ENCODE measurements around the gene FRMD8. TPM values are rescaled to one million over a fixed set of nuclear protein-coding genes. Genes with fewer than 3 reads are reported as not detected.
A peak's percentile ranks its signal among the peaks of the same experiment; 100 is the strongest.

The FRMD8 gene
- total RNA-seq, 4 donors from 2014 or later: 44.1 to 88.7 (median 81.0) TPM

GRCh38 chr11:65373839-65374580 lies 12.4 kb upstream of the FRMD8 start:
- no peak for DNase-seq
- no peaks in the 10 kb centered on the region for H3K36me3 ChIP-seq
- no peaks in the 10 kb centered on the region for H3K27me3 ChIP-seq
- WGBS, 2 donors: 80 to 89% methylated on average over 8 to 9 of the region's 14 CpGs
- H3K9me3 ChIP-seq: no peaks in the 10 kb centered on the region
- no peak overlapping the region for H3K27ac ChIP-seq
- H3K4me3 ChIP-seq: no peak overlapping the region
- TF ChIP-seq, protein P1, sequence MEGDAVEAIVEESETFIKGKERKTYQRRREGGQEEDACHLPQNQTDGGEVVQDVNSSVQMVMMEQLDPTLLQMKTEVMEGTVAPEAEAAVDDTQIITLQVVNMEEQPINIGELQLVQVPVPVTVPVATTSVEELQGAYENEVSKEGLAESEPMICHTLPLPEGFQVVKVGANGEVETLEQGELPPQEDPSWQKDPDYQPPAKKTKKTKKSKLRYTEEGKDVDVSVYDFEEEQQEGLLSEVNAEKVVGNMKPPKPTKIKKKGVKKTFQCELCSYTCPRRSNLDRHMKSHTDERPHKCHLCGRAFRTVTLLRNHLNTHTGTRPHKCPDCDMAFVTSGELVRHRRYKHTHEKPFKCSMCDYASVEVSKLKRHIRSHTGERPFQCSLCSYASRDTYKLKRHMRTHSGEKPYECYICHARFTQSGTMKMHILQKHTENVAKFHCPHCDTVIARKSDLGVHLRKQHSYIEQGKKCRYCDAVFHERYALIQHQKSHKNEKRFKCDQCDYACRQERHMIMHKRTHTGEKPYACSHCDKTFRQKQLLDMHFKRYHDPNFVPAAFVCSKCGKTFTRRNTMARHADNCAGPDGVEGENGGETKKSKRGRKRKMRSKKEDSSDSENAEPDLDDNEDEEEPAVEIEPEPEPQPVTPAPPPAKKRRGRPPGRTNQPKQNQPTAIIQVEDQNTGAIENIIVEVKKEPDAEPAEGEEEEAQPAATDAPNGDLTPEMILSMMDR (IDR thresholded peaks at IDR 0.05): no peak
- no peak for TF ChIP-seq POLR2A (IDR thresholded peaks at IDR 0.05)
- peaks cover 0 to 16% (median 0%) of the 10 kb centered on the region in 3 donors for H3K4me1 ChIP-seq
- intact Hi-C loops (cut with DNase I): no loop called here

- no peaks in the 10 kb centered on the region for H3K27me3 ChIP-seq
- no peak for DNase-seq
- TF ChIP-seq, protein P1 (IDR thresholded peaks at IDR 0.05): no peak
- no peak for TF ChIP-seq POLR2A (IDR thresholded peaks at IDR 0.05)
- intact Hi-C loops (cut with DNase I): no loop called here
- H3K9me3 ChIP-seq: no peaks in the 10 kb centered on the region
- peak overlapping the region in 1 of 4 donors; percentile 21 for H3K27ac ChIP-seq
- peaks cover 0 to 26% (median 0%) of the 10 kb centered on the region in 3 donors for H3K4me1 ChIP-seq
- H3K36me3 ChIP-seq: no peaks in the 10 kb centered on the region
- 50 to 58% methylated on average over 8 of the region's 8 CpGs for WGBS, 2 donors
- H3K4me3 ChIP-seq: no peak overlapping the region
These were observed 11.4 kb upstream of the FRMD8 start for GRCh38 chr11:65375012-65375411.

DNA sequence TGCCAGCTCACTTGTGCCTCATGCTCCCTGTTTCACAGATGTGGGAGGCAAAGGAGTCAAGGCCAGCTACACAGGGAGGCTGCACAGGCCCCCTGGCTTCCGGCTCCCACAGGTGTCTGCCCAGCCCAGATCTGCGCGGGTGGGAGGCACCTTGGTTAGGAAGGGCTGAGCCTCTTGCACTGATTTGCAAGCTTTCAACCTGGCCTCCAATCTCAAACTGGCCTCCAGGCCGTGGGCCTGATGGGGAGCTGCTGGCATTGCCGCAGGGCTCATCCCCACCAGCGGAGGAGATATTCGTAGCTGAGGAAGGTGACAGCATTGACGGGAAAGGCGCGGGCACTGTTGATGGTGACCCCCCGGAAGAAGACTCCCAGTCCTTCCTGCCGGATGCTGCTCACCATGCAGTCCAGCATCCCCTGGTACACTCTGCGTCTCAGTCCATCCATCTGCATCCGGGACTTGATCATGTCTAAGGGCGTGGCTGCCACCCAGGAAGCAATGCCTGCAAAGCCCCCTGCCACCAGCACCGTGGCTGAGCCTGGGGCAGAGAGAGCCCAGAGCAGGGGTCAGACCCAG lies 10.2 kb upstream of the FRMD8 start:
- intact Hi-C loops (cut with DNase I): no loop called here

GRCh38 chr11:65377036-65377435 lies 9.4 kb upstream of the FRMD8 start:
- intact Hi-C loops (cut with DNase I): no loop called here
- WGBS, 2 donors: 60% methylated on average over 2 to 4 of the region's 8 CpGs
- no peak overlapping the region for H3K27ac ChIP-seq

More for the DNA sequence above, 10.2 kb upstream of the FRMD8 start:
- Histone ChIP-seq H3K27me3 (no peaks in the 10 kb centered on the region), H3K4me3 (no peak overlapping the region), H3K36me3 (no peaks in the 10 kb centered on the region), H3K4me1 (peaks cover 0 to 38% (median 10%) of the 10 kb centered on the region in 3 donors), H3K9me3 (no peaks in the 10 kb centered on the region), H3K27ac (no peak overlapping the region)
- DNase-seq: no peak
- WGBS, 2 donors: 80 to 88% methylated on average over 1 to 5 of the region's 16 CpGs
- TF ChIP-seq, protein P1 (IDR thresholded peaks at IDR 0.05): no peak
- TF ChIP-seq POLR2A (IDR thresholded peaks at IDR 0.05): no peak

GRCh38 chr11:65377777-65378176 lies 8.7 kb upstream of the FRMD8 start:
- TF ChIP-seq, protein P1 (IDR thresholded peaks at IDR 0.05): no peak
- TF ChIP-seq POLR2A (IDR thresholded peaks at IDR 0.05): no peak
- intact Hi-C loops (cut with DNase I): no loop called here
- WGBS, 2 donors: 76 to 85% methylated on average over 7 of the region's 8 CpGs
- H3K4me1 ChIP-seq: peaks cover 9 to 53% (median 21%) of the 10 kb centered on the region in 3 donors
- no peaks in the 10 kb centered on the region for H3K27me3 ChIP-seq
- peak overlapping the region in 1 of 4 donors; percentile 32 for H3K27ac ChIP-seq
- no peak for DNase-seq
- H3K9me3 ChIP-seq: no peaks in the 10 kb centered on the region
- H3K36me3 ChIP-seq: no peaks in the 10 kb centered on the region
- no peak overlapping the region for H3K4me3 ChIP-seq

More at GRCh38 chr11:65377036-65377435, 9.4 kb upstream of the FRMD8 start:
- Histone ChIP-seq H3K4me1 (peaks cover 5 to 46% (median 17%) of the 10 kb centered on the region in 3 donors), H3K4me3 (no peak overlapping the region), H3K36me3 (no peaks in the 10 kb centered on the region), H3K9me3 (no peaks in the 10 kb centered on the region), H3K27me3 (no peaks in the 10 kb centered on the region)
- DNase-seq: no peak
- TF ChIP-seq, protein P1 (IDR thresholded peaks at IDR 0.05): no peak
- no peak for TF ChIP-seq POLR2A (IDR thresholded peaks at IDR 0.05)
